Colonic mucosa (tissue), 4 donors: ENCODE results near the gene TRIM32. TPM values are rescaled to one million over a fixed set of nuclear protein-coding genes. Genes with fewer than 3 reads are reported as not detected.

Source experiments
- DNase-seq: peaks from one replicate; pipeline ENCODE4 v3.0.0-alpha.2; 2020
- H3K27ac ChIP-seq: fragments of 200-600 bp; one replicate; pipeline ENCODE4 v1.8.0; 2021
- H3K27me3 ChIP-seq: fragments of 200-600 bp; one replicate; pipeline ENCODE4 v1.8.0; 2021
- H3K36me3 ChIP-seq: fragments of 200-600 bp; one replicate; pipeline ENCODE4 v1.8.0; 2021
- H3K4me1 ChIP-seq: fragments of 200-600 bp; one replicate; pipeline ENCODE4 v1.8.0; 2021; ENCODE audit warnings: mild to moderate bottlenecking
- H3K4me3 ChIP-seq: fragments of 200-600 bp; one replicate; pipeline ENCODE4 v1.8.0; 2021
- H3K9ac ChIP-seq, 2 donors: one replicate each; pipeline ENCODE4 v1.7.0; 2013; ENCODE audit warnings: control low read depth in 2 of 2, low read depth in 2 of 2, low read length in 2 of 2
- H3K9me3 ChIP-seq: fragments of 200-600 bp; one replicate; pipeline ENCODE4 v1.8.0; 2021
- intact Hi-C: fragments of 100-400 bp; cut with DNase I; formaldehyde crosslinking; loops from one replicate; pipeline ENCODE4 v1.14.1; 2022
- total RNA-seq, 2 donors: library from RNA; stranded (reverse); fragmentation: NEBNext Ultra II Directional in 1 of 2; extraction: Animal tissue kit (Norgen Biotek cat#: 25700) in 1 of 2; gene quantifications; one replicate each; pipeline ENCODE4 v1.2.1, GENCODE V29; 2021
- TF ChIP-seq, protein P1 (sequence below): fragments of 200-600 bp; IDR thresholded peaks from one replicate; pipeline ENCODE4 v1.8.0; 2022; ENCODE audit warnings: antibody characterized with exemption, mild to moderate bottlenecking
- donor health status: healthy.
- donor health status: DM: no; HTN: no; CAD: no.
- donor health status: DM: no; HTN: no; CAD: no.

The TRIM32 gene
- total RNA-seq, 2 donors from 2014 or later: 17.1 to 17.2 TPM

GRCh38 chr9:116668970-116669695 is 18.0 kb upstream of the TRIM32 start:
- no peak overlapping the region for H3K27ac ChIP-seq
- TF ChIP-seq, protein P1, sequence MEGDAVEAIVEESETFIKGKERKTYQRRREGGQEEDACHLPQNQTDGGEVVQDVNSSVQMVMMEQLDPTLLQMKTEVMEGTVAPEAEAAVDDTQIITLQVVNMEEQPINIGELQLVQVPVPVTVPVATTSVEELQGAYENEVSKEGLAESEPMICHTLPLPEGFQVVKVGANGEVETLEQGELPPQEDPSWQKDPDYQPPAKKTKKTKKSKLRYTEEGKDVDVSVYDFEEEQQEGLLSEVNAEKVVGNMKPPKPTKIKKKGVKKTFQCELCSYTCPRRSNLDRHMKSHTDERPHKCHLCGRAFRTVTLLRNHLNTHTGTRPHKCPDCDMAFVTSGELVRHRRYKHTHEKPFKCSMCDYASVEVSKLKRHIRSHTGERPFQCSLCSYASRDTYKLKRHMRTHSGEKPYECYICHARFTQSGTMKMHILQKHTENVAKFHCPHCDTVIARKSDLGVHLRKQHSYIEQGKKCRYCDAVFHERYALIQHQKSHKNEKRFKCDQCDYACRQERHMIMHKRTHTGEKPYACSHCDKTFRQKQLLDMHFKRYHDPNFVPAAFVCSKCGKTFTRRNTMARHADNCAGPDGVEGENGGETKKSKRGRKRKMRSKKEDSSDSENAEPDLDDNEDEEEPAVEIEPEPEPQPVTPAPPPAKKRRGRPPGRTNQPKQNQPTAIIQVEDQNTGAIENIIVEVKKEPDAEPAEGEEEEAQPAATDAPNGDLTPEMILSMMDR: no peak
- no peaks in the 10 kb centered on the region for H3K27me3 ChIP-seq
- no peaks in the 10 kb centered on the region for H3K9me3 ChIP-seq
- no peak for DNase-seq
- no peaks in the 10 kb centered on the region for H3K4me1 ChIP-seq
- no peaks in the 10 kb centered on the region for H3K36me3 ChIP-seq
- H3K9ac ChIP-seq: no peak overlapping the region
- intact Hi-C loops: no loop called here
- no peak overlapping the region for H3K4me3 ChIP-seq

- Histone ChIP-seq H3K27me3 (no peaks in the 10 kb centered on the region), H3K9ac (no peak overlapping the region), H3K4me1 (no peaks in the 10 kb centered on the region), H3K36me3 (no peaks in the 10 kb centered on the region), H3K9me3 (no peaks in the 10 kb centered on the region), H3K27ac (no peak overlapping the region), H3K4me3 (no peak overlapping the region)
- intact Hi-C loops: no loop called here
- no peak for DNase-seq
- TF ChIP-seq, protein P1: no peak
Observed at GRCh38 chr9:116671605-116672004, 15.5 kb upstream of the TRIM32 start.

DNA sequence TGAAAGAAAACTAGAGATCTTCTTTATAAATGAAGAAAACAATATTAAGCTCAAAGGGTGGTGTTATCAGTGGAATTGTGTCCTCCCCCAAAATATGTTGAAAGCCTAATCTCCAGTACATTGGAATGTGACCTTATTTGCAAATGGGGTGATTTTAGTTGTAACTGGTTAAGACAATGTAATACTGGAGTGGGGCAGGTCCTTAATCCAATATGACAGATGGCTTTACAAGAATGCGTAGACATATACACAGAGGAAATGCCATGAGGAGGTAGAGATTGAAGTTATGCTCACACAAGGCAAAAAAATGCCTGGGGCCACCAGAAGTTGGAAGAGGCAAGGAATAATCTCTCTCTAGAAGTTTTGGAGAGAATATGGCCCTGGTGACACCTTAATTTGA is 13.7 kb upstream of the TRIM32 start:
- intact Hi-C loops: no loop called here
- no peak for DNase-seq
- H3K27ac ChIP-seq: no peak overlapping the region
- no peak overlapping the region for H3K9ac ChIP-seq
- no peak overlapping the region for H3K4me3 ChIP-seq
- H3K36me3 ChIP-seq: no peaks in the 10 kb centered on the region
- TF ChIP-seq, protein P1: no peak
- H3K9me3 ChIP-seq: no peaks in the 10 kb centered on the region
- H3K4me1 ChIP-seq: no peaks in the 10 kb centered on the region
- H3K27me3 ChIP-seq: no peaks in the 10 kb centered on the region

DNA sequence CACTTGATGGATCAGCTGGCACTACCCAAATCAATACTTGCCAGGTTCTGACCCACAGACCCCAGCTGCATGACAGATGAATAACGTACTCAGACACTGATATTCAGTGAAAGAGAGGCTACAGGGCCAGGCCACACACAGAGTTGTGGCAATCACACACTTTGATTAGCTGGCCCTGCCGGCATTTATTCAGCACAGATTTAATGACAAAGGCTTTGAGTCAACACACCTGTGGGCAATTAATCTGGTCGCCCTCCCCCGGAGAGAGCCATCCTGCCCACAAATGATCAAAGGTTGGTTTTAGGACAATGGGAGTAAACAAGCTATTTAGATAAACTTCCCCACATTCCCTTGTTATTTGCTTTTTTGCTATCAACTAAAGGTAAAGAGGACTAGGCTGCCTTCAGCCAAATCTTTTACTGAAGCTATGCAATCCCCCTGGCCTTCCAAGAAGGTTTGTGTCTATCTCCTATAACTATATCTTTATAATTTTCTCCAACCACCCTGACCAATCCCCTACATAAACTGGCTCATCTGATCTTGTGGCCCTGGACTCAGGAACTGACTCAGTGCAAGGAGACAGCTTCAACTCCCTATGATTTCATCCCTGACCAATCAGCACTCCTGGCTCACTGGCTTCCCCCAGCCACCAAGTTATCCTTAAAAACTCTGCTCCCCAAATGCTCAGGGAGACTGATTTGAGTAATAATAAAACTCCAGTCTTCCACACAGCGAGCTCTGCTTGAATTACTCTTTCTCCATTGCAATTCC is 12.7 kb upstream of the TRIM32 start:
- Histone ChIP-seq H3K4me3 (no peak overlapping the region), H3K9me3 (no peaks in the 10 kb centered on the region), H3K9ac (no peak overlapping the region), H3K36me3 (no peaks in the 10 kb centered on the region), H3K27ac (no peak overlapping the region), H3K4me1 (no peaks in the 10 kb centered on the region), H3K27me3 (no peaks in the 10 kb centered on the region)
- no peak for DNase-seq
- intact Hi-C loops: no loop called here
- TF ChIP-seq, protein P1: no peak

DNA sequence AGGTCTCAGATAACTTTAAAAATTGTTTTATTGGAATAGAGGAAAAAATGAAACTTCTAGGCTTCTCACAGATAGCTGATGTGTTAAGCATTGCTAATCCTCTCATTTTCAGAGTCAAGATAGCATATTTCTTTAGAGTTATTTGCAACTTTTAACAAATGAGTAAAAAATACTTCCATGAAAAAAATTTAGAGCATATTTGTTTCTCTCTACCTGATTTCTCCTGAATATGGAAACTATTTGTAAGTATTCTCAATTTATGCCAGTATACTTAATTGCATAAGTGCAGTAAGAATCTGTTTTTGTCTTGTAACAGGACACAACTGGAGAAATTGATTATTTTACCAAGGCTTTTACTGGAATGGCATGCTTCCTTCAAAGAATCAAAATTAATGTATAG is 3.6 kb upstream of the TRIM32 start:
- no peak overlapping the region for H3K9ac ChIP-seq
- no peaks in the 10 kb centered on the region for H3K9me3 ChIP-seq
- no peak overlapping the region for H3K27ac ChIP-seq
- H3K27me3 ChIP-seq: no peaks in the 10 kb centered on the region
- H3K36me3 ChIP-seq: no peaks in the 10 kb centered on the region
- DNase-seq: no peak
- H3K4me1 ChIP-seq: peaks cover 4% of the 10 kb centered on the region
- TF ChIP-seq, protein P1: no peak
- intact Hi-C loops: no loop called here
- H3K4me3 ChIP-seq: no peak overlapping the region
